ENCODE data around the gene PLD6.
A peak's percentile ranks its signal among the peaks of the same experiment; 100 is the strongest.
"Not testable (repeated sequence)": the region's sequence is repeated elsewhere in the genome, so short reads cannot be mapped to it uniquely, and the experiment has no call there.

The PLD6 gene

GRCh38 chr17:17201271-17201670, 4.9 kb downstream of the PLD6 start:
- no peak for DNase-seq (ENCODE audit: low spot score)

GRCh38 chr17:17200831-17201230, 5.3 kb downstream of the PLD6 start:
- no peak for DNase-seq (ENCODE audit: low spot score)

DNA sequence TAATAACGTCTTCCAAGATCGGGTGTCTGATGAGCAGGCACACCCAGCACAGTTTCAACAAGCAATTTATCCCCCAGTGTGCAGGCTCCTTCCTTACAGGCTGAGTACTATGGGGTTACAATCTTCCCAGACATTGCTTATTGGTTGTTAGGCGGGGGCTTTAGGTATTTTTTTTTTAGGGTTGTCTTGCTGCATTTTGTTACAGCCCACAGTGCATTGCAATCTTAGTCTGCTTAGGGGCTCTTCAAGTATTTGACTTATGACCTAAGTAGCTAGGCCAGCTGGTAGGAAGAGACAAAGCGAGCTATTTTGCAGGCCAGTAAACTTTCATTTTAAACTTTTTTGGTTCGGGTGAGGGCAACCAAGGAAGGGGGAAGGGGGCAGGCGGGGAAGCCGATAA, 5.8 kb downstream of the PLD6 start:
- no peak for DNase-seq (ENCODE audit: low spot score)

DNA sequence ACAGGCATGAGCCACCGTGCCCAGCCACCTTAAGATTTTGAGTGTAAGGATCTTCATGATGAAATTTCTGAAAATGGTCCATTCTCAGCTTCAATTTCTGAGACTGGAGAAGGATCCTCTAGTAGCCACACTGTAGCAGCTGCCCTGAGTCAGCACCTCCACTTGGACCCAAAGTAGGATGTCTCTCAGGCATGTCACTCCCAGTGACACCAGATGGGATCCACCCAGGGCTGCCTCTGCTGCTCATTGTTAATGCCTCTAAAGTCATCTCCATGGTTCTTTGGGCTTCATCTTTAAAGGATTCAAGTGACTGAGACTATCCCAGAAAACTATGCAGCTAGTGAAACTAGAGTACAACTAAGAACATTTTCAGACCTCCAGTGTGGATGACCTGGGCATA, 7.9 kb downstream of the PLD6 start:
- no peak for DNase-seq (ENCODE audit: low spot score)

GRCh38 chr17:17196776-17197175, 9.4 kb downstream of the PLD6 start:
- DNase-seq (ENCODE audit: low spot score), result peak; percentile 28

DNA sequence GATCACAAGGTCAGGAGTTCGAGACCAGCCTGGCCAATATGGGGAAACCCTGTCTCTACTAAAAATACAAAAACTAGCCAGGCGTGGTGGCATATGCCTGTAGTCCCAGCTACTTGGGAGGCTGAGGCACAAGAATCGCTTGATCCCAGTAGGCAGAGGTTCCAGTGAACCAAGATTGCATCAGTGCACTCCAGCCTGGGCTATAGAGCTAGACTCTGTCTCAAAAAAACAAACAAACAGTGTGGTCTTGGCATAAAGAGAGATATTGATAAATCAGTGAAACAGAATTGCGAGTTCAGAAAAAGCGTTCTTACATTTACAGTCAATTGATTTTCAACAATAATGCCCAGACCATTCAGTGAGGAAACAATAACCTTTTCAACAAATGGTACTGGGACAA, 10.7 kb downstream of the PLD6 start:
- DNase-seq (ENCODE audit: low spot score), result not testable (repeated sequence)

DNA sequence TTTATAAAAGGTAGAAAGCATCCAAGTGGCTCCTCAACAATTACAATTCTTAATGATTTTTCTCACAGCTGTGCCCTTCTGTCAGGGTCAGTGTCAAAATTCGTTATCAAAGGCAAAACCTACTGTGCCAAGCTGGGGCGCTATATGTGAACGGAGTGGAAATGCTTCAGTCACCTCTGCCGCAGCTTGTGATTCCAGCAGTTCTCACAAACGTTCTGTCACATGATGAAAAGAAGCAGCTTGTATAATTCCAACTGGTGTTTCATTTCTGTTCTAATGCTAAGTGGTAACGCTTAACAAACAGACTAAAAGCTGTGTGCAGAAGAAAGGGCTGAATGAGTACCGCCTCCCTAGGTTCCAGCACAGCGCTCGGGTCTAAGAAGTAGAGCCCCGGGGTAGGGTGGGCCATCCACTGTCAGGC, 14.2 kb downstream of the PLD6 start:
- DNase-seq (ENCODE audit: low spot score), result no peak

DNA sequence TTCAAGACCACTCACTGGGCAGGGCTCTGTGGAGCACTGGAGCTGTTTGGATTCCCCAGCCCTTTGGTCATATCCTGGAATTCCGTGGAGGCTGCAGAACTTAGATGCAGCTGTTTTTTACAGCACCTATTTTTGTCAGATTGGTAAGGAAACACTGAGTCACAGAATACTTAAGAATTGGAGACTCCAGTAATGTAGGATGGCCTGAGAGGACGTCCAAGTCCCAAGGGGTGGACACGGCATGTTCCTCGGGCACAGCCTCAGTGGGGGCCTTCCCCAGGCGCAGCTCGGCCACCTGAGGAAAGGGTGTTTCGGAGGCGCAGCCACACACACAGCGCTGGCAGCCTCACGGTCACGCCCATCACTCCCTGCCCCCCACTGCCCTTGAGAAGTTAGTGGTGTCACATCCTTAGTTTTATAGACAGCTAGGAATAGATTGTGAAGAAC, 14.8 kb downstream of the PLD6 start:
- DNase-seq (ENCODE audit: low spot score), result peak; percentile 60

GRCh38 chr17:17190188-17190587, 15.9 kb downstream of the PLD6 start:
- DNase-seq (ENCODE audit: low spot score), result no peak

DNA sequence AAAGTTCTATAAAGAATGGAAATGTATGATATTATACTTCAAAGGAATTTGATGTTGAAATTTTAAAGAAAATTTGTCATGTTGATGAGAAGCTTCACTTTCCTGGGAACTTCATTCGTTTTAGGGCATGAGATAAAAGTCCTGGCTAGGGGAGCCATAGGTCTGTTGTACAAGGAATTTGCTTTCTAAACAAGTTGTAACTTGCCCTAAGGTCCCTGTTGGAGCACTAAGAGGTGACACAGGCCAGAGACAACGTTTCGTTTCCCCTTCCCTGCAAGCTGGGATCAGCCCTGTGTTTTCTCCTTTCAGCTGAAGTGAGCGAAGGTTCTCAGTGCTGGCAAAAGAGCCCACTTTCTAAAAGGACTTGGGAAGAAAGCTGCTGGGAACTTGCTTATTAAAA, 16.6 kb downstream of the PLD6 start:
- no peak for DNase-seq (ENCODE audit: low spot score)

GRCh38 chr17:17188586-17188985, 17.5 kb downstream of the PLD6 start:
- no peak for DNase-seq (ENCODE audit: low spot score)

- no peak for DNase-seq (ENCODE audit: low spot score)
Measured at GRCh38 chr17:17186551-17187505, 19.3 kb downstream of the PLD6 start.

- DNase-seq (ENCODE audit: low spot score), result no peak
Measured at GRCh38 chr17:17186051-17186450, 20.1 kb downstream of the PLD6 start.

DNA sequence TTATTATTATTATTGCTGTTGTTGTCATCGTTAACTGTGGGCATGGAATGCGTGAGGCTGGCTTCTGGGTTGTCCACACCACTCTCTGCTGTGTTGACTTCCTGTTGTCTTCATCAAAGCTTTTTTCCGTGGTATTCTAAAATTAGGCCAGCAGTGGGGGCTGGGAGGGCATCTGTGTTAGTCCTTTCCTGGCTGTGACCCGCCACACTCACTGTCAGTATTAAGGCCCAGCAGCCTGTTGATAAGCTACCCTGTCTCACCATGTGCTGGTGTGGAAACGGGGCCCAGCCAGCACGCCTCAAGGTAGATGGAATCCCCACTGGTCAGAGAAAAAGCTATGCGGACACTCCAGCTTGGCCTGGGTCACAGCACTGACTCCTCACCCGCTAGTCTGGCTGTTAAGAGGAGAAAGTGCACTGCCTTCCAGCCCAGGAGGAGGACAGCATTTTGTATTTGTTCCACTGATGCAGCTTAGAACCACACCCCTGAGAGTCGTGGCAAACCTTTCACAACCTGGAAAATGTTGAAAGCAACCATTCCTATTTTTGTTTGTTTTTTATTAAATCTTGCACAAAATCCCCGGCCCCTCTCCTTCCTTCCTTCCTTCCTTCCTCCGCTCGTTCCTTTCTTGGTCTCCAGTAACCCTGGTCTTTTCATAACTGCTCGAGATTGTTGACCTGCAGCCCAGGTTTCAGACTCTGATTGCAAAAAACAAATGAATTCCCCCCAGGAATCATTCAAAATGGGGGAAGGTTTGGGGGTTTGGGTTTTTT, 21.0 kb downstream of the PLD6 start:
- not testable (repeated sequence) for DNase-seq (ENCODE audit: low spot score)

DNA sequence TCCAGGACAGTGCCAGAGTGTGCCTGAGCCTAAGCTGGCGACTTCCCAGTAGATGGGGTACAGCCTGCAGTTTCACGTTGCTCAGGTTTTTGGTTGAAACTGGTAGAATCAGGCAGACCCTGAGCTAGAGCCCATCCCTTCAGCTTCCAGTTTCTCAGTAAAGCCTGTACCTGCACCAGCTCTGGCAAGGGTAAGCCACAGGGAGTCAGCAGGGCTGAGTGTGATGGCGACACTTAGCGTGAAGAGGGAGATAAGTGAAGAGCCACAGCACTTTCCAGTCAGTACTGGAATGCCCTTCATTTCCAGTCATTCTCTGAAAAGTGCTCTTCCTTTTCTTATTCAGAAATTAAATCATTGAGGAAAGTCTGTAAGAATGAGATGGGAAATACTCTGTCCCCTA, 22.4 kb downstream of the PLD6 start:
- DNase-seq (ENCODE audit: low spot score), result no peak

DNA sequence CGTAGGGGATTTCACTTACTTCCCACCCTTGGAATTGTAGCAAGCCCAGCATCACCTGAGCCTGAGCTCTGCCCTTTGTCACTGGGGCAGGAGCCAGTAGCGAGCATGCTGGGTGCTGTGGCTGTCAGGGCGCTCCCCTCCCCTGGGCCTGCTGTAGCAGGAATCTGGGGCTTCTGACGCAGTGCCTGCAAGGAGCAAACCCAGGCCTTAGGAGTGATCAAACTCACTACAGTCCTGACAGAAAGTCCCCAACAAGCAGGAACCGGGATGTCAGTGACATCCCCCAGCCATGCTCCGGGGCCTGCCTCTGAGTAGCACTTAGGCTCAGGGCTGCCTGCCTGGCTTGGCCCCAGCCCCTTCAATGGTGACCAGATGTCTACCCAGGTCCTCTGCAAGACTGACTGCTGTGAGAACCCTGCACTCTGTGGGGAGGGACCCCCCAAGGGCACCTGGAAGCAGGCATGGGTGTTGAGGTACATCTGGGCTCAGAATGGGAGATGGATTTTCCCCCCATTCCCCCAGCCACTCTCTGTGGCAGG, 23.5 kb downstream of the PLD6 start:
- no peak for DNase-seq (ENCODE audit: low spot score)

DNA sequence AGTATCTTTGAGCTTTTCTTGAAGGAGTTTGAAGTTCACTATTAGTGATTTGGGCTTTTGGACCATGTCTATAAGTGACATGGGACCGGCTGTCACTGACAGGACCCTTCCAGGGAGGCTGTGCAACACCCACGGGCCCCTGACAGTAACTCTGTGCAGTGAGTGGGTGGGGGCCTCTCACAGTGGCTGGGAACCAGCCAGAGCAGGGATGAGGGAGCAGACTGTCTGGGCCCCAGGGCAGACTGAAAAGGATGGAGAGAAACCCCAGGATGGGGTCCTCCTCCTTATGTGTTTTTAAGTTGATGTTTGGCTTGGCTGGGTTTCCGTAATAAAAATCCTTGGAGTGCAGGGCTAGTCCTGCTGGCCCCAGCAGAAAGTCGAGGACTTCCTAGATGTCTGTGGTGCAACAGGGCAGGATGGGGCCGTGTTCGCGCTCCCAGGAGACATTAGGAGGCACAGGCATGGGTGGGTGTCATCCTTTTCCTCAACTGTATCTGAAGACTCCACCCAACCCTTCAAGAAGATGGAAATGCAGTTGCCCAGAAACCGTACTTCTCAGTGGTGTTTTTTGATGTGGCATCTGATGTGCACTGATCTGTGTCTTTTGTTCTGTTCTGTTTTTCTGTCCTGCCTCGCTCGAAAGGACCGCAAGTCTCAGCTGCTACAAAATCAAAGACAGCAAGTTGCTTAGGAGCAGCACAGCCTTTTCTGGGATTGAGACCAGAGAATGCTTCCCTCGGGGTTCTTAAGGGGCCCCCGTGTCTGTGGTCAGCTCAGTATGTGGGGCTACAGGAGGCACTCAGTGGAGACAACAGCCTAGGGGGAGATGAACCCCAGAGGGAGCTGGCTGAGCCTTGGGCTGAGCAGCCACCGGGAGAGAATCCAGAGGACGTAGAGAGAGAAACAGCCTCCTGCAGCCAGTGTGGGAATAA, 24.2 kb downstream of the PLD6 start:
- no peak for DNase-seq (ENCODE audit: low spot score)

DNA sequence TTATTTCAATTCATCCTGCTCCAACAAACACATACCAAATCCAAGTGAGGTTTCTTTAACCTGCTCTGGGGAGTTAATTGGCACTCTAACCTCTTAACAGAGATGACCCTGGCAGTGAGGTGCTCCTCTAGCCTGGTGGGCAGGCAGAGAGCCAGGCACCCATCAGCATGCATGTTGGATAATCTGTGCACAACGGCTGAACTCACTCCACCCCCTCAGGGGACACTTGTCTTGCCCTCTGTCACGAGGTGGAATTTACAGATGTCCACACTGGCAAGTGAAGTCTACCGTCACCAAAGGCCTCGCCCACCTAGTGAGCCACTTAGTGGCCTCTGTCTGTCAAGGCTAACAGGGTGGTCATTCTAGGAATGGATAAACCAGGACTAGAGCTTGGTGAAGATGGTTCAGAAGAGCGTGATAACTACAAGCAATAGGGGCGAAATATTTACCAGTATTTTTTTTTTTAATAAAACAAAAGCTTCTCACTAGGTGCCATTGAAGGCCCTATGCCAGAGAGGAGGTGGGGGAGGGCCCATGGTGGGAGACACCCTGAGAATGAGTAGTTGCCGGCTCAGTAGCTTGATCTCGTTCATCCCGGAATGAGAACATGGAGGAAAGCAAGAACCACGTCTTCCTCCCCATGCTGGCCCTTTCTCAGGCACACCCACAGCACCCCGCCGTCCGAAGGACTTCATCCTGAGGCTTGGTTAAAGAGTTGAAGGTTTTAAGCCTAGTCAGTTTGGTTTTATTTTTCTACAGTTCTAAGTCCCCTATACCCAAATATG, 25.2 kb downstream of the PLD6 start:
- no peak for DNase-seq (ENCODE audit: low spot score)

DNA sequence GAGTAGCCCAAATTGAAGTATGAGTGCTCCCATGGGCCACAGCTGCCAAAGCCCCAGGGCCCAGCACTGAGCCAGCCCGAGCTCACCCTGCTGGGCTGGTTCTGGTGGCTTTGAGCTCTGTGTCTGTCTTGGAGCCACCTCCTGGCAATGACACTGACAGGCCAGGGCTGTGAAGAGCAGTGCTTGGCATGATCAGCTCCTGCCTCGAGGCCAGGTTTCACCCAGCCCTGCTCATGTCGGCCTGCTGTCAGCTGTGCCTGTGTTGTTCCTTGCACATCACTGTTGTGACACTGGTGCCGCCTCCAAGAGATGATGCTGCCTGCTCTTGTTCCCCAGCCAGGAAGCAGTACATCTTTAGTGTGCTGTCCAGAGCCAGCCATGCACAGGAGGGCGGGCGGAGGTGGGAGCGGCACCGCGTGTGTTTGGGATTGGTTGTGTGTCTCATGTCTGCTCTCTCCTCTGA, 26.0 kb downstream of the PLD6 start:
- DNase-seq (ENCODE audit: low spot score), result no peak

- DNase-seq (ENCODE audit: low spot score), result peak; percentile 10
Measured at GRCh38 chr17:17179371-17179827, 26.7 kb downstream of the PLD6 start.

GRCh38 chr17:17177176-17177575, 29.0 kb downstream of the PLD6 start:
- DNase-seq (ENCODE audit: low spot score), result no peak

All from kidney tubule cell (primary cell).